GM23338 (cell line): ENCODE results near the gene RPL15.

Source experiments
- EZH2 ChIP-seq: fragments of 200-600 bp; sonication (generic); IDR thresholded peaks from one replicate; pipeline ENCODE4 v1.8.0; 2017; ENCODE audit warnings: antibody characterized with exemption, mild to moderate bottlenecking, low read depth; ENCODE audit not compliant: unreplicated experiment
- EZH2phosphoT487 ChIP-seq: fragments of 200-600 bp; sonication (generic); IDR thresholded peaks from one replicate; pipeline ENCODE4 v1.8.1; 2018; ENCODE audit warnings: antibody characterized with exemption; ENCODE audit not compliant: unreplicated experiment
- JUNB ChIP-seq: IDR thresholded peaks from one replicate; pipeline ENCODE4 v1.6.1; 2016; ENCODE audit warnings: antibody characterized with exemption; ENCODE audit not compliant: unreplicated experiment
- NANOG ChIP-seq: IDR thresholded peaks from 2 replicates; pipeline ENCODE4 v1.6.1; 2016; ENCODE audit warnings: antibody characterized with exemption, borderline replicate concordance
- POLR2AphosphoS5 ChIP-seq: IDR thresholded peaks from 2 replicates; pipeline ENCODE4 v1.6.1; 2016; ENCODE audit warnings: antibody characterized with exemption, low read depth
- ZNF114 ChIP-seq: fragments of 250-450 bp; sonication (Bioruptor Pico); IDR thresholded peaks from 2 replicates; pipeline ENCODE4 v1.5.0; 2020; ENCODE audit warnings: mild to moderate bottlenecking, moderate library complexity
- TF ChIP-seq, protein P1 (sequence below), 2 experiments: fragments of 200-600 bp in 1 of 2; sonication (generic) in 1 of 2; conservative IDR thresholded peaks; 2 replicates each; pipeline versions ENCODE4 v1.5.1 to v1.6.1; 2016 to 2017; ENCODE audit warnings: antibody characterized with exemption in 2 of 2, low read depth in 2 of 2, mild to moderate bottlenecking in 2 of 2, moderate library complexity in 1 of 2
- TF ChIP-seq, protein P2 (sequence below): IDR thresholded peaks from one replicate; pipeline ENCODE4 v1.6.1; 2018; ENCODE audit warnings: antibody characterized with exemption; ENCODE audit not compliant: unreplicated experiment
- TF ChIP-seq, protein P3 (sequence below): IDR thresholded peaks from 2 replicates; pipeline ENCODE4 v1.6.1; 2016; ENCODE audit warnings: antibody characterized with exemption

DNA sequence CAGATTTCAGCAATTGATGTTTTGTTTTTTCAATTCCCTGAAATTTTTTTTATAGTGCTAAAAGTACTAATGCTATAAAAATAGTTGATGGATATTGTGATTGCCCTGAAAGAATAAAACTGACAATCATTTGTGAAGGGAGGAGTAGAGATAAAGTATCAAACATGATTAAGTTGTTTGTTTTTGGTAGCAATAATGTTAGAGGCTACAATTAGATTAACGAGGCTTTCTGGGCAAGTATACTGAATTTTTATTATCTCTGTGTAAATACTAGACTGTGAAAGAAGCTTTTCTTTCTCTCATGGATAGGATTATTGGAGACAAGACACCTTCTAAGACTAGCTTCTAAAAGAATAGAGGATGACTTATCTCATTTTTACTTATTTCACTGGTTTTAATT, 43.7 kb downstream of the RPL15 start:
- TF ChIP-seq, protein P1, sequence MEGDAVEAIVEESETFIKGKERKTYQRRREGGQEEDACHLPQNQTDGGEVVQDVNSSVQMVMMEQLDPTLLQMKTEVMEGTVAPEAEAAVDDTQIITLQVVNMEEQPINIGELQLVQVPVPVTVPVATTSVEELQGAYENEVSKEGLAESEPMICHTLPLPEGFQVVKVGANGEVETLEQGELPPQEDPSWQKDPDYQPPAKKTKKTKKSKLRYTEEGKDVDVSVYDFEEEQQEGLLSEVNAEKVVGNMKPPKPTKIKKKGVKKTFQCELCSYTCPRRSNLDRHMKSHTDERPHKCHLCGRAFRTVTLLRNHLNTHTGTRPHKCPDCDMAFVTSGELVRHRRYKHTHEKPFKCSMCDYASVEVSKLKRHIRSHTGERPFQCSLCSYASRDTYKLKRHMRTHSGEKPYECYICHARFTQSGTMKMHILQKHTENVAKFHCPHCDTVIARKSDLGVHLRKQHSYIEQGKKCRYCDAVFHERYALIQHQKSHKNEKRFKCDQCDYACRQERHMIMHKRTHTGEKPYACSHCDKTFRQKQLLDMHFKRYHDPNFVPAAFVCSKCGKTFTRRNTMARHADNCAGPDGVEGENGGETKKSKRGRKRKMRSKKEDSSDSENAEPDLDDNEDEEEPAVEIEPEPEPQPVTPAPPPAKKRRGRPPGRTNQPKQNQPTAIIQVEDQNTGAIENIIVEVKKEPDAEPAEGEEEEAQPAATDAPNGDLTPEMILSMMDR (conservative IDR thresholded peaks at IDR 0.05; ENCODE audit: low read depth in 2 of 2) = no peak
- TF ChIP-seq, protein P2, sequence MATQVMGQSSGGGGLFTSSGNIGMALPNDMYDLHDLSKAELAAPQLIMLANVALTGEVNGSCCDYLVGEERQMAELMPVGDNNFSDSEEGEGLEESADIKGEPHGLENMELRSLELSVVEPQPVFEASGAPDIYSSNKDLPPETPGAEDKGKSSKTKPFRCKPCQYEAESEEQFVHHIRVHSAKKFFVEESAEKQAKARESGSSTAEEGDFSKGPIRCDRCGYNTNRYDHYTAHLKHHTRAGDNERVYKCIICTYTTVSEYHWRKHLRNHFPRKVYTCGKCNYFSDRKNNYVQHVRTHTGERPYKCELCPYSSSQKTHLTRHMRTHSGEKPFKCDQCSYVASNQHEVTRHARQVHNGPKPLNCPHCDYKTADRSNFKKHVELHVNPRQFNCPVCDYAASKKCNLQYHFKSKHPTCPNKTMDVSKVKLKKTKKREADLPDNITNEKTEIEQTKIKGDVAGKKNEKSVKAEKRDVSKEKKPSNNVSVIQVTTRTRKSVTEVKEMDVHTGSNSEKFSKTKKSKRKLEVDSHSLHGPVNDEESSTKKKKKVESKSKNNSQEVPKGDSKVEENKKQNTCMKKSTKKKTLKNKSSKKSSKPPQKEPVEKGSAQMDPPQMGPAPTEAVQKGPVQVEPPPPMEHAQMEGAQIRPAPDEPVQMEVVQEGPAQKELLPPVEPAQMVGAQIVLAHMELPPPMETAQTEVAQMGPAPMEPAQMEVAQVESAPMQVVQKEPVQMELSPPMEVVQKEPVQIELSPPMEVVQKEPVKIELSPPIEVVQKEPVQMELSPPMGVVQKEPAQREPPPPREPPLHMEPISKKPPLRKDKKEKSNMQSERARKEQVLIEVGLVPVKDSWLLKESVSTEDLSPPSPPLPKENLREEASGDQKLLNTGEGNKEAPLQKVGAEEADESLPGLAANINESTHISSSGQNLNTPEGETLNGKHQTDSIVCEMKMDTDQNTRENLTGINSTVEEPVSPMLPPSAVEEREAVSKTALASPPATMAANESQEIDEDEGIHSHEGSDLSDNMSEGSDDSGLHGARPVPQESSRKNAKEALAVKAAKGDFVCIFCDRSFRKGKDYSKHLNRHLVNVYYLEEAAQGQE = no peak
- TF ChIP-seq NANOG (no peak), POLR2AphosphoS5 (no peak), EZH2 (no peak), JUNB (no peak), EZH2phosphoT487 (no peak), ZNF114 (CRISPR knock-in tag) (no peak)
- TF ChIP-seq, protein P3, sequence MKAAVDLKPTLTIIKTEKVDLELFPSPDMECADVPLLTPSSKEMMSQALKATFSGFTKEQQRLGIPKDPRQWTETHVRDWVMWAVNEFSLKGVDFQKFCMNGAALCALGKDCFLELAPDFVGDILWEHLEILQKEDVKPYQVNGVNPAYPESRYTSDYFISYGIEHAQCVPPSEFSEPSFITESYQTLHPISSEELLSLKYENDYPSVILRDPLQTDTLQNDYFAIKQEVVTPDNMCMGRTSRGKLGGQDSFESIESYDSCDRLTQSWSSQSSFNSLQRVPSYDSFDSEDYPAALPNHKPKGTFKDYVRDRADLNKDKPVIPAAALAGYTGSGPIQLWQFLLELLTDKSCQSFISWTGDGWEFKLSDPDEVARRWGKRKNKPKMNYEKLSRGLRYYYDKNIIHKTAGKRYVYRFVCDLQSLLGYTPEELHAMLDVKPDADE = no peak
